Activated T-helper 1 cell treated with anti-CD3 and anti-CD28 coated beads, Interleukin-2, amount 50 U/mL, for 16 hours (primary cell): ENCODE data around the gene ASCC1.
"Not testable (repeated sequence)": the region's sequence is repeated elsewhere in the genome, so short reads cannot be mapped to it uniquely, and the experiment has no call there.

ENCODE experiments used
- DNase-seq, 2 donors: peaks; one replicate each; pipeline ENCODE4 v3.0.0-alpha.2; 2020; ENCODE audit warnings: low read depth in 1 of 2, low spot score in 1 of 2

The ASCC1 gene

DNA sequence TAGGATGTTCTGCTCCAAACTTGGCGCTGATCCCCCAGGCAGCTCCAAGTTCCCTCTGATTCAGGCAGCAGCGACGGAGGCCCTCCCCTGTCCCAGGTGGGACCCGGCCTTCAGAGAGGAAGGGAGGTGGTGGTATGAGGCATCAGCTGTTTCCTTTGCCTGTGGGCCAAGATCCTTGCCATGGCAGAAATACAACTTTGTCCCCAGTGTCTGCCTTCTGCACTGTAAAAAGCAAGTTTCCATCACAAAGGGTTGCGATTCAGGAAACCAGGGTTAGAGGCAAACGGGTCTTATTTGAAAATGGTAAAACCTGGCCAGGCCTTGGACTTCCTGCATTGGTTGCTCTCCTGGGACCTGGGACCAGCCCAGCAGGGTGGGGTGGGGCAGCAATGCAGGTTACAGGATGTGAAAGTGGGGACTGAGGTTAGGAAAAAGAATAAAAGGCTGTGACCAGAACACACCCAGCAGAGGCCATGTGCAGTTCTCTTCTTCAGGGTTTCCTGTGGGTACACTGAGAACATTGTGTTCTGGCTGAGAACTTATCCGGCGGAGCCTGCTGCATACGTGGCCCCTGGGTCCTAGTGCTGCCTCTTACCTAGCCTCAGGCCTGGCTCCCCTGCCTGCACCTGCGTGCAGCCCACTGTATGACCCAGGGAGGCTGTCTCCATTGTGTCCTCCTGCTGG, 32.5 kb upstream of the ASCC1 start:
- peak; percentile 34 to 45 for DNase-seq

DNA sequence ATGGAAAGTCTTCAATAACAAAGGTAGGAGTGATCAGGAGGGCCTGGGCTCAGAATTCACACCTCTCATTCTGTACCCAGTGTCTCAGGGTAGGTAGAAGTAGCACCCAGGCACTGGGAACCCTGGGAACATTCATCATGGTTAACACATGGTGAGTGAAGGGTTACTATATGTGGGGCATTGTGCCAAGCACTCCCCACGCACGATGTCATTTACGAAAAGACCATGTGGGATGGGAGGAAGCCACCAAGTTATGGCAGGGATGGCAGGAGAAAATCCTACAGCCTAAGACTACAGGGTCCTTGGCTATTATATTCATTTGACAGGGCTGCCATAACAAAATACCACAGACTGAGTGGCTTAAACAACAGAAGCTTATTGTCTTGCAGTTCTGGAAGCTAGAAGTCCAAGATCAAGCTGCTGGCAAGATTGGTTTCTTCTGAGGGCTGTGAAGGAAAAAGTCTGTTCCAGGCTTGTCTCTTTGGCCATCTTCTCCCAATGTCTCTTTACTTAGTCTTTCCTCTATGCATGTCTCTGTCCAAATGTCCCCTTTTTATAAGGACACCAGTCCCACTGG, 30.0 kb upstream of the ASCC1 start:
- DNase-seq, result no peak

DNA sequence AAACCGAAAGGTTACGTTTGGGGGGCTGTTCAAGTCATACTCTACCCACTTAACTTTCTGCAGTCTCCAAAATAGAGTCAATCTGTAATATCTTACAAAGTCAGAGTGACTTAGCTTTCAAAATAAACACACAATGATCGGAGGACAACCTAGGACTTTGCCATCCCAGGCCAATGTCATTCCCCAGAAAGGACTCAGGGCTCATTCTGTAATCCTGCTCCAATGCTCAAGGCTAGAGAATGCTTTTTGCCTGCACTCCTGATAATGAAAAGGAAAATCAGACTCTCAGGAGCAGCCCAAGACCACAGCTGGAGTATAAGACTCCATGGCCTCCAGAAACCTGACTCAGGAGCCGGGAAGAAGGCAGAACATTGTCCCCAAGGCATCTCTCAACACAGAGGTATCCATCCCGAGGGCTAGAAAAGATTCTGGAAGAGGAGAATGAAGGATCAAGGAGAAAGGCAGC, 28.5 kb upstream of the ASCC1 start:
- DNase-seq, result no peak

DNA sequence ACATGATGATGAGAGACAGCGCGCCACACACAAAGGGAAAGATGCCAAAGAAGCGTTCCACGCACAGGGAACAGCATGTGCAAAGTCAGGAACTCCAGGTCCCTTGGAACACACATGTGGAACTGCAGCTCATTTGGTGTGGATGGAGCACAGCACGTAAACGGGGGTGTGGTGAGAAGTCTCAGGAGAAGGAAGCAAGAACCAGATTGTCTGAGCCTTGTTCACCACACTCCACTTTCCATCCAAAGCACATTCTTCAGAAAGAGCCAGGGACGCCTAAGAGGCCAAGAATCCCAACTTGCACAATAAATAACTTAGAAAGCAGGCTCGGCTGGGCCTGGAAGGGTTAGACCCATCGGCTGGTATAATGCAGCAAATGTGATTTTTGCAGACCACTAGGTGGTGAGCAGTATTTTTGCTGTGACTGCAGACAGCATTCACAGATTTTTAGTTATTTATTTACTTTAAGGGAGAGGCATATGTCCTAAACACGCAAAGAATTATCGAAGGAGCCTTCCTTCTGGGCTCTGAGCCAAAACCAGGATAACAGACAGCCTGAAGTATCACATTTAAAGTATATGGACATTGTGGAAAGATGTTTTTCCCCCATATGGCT, 27.9 kb upstream of the ASCC1 start:
- DNase-seq, result no peak

DNA sequence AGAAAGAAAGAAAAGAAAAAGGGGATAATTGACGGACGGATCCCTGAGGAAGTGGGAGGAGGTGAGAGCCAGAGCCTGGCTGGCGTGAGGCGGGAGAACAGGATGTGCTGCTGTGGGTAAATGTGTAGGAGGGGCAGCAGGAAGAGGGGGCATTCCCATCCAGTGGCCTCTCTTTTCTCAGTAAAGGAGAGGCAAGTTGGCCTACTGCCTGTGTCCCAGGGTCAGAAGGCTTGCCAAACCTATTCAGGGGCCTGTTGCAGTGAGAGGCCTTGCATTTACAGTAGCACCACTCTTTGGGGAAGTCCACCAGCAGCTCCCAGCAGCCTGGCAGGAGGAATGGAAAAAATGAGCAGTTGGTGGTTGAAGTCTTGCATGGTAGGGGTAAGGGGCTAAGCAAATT, 26.6 kb upstream of the ASCC1 start:
- DNase-seq, result no peak

DNA sequence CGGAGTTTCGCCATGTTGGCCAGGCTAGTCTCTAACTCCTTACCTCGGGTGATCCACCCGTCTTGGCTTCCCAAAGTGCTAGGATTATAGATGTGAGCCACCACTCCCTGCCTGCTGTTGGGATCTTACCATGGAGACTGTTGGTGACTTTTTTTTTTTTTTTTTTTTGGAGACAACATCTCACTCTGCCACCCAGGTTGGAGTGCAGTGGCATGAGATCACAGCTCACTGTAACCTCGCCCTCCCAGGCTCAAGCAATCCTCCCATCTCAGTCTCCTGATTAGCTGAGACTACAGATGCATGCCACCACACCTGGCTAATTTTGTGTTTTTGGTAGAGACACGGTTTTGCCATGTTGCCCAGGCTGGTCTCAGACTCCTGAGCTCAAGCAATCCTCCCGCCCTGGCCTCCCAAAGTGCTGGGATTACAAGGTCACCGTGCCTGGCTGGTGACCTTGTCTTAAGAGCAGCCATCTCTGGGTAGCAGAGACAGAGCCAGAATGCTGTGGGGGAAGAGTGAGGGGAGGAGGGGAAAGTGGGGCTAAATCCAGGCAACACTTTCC, 25.7 kb upstream of the ASCC1 start:
- DNase-seq, result no peak

DNA sequence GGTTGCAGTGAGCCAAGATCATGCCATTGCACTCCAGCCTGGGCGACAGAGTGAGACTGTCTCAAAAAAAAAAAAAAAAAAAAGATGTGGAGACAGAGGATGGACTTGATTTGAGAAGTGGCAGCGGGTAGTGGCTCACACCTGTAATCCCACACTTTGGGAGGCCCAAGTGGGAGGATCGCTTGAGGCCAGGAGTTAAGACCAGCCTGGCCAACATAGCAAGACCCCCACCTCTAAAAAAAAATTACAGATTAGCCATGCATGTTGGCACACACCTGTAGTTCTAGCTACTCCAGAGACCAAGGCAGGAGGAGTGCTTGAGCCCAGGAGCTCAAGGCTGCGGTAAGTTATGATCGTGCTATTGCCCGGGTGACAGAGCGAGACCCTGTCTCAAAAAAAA, 24.3 kb upstream of the ASCC1 start:
- no peak for DNase-seq

DNA sequence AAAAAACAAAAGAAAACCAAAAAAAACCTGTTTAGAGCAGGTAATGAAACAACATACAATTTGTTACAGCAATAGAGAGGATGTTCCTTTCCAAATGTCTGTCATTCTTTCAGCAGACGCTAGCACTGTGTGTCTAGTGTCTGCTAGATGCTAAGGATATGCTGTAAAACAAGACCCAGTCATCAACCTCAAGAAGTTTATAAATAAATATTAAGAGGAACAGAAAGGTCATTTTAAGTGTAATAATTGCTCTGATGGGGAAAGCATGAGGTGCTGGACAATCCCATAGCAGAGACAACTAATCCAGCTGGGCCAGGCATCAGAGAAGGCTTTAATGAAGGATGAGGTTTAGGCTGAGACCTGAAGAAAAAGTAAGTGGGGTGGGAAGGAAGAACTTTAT, 23.3 kb upstream of the ASCC1 start:
- no peak for DNase-seq

DNA sequence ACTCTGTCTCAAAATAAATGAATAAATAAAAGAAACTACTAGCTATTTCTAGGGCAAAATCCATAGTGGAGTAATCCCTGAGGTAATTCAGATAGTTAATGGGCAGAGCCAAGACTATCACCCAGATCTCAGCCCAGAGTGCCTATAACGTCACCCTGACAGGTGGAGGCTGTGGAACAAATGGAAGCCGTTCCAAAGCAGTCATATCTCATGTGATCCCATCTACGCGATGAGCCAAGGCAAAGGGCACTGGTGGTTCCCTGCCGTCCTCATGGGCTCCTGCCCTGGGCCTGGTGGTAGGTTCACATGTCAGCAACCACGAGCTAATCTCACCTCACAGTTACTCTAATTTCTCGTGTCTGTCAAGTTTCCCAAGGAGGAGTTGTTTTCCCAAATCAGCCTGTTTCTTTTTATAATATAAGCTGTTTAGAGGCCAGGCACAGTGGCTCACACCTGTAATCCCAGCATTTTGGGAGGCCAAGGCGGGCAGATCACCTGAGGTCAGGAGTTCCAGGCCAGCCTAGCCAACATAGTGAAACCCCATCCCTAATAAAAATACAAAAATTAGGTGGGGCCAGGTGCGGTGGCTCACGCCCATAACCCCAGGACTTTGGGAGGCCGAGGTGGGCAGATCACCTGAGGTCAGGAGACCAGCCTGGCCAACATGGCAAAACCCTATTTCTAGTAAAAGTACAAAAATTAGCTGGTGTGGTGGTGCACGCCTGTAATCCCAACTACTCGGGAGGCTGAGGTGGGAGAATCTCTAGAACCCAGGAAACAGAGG, 22.5 kb upstream of the ASCC1 start:
- DNase-seq, result no peak

DNA sequence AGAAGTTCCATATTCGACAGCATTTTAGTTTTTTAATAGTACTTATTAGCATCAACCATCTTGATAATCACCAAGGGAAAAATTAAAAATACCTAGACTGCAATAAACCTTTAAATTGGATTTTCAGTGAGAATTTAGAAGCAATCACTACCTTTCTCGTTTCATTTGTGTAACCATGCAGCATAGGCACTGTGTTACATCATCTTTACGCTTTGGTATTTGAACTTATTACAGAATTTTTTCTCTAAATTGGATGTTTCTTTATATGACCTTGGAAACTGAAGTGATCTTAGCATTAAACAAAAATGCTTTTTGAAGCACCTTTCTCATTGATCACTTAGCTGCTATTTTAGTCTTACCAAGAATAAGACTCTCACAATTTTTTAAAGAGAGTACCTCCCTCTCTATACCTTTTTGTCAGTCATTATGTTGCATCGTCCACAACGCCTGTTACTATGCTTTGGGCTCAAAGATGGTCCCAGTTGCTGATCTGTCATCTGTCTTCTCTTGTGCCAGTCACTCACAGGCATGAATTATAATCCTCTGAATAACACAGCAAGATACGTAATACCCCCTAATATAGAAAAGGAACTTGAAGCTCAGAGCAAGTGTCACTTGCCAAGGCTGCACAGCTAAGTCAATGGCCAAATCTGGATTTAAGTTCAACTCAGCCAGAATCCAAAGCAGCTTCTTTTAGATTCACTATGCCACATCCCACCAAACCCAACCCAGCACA, 19.6 kb upstream of the ASCC1 start:
- no peak for DNase-seq

DNA sequence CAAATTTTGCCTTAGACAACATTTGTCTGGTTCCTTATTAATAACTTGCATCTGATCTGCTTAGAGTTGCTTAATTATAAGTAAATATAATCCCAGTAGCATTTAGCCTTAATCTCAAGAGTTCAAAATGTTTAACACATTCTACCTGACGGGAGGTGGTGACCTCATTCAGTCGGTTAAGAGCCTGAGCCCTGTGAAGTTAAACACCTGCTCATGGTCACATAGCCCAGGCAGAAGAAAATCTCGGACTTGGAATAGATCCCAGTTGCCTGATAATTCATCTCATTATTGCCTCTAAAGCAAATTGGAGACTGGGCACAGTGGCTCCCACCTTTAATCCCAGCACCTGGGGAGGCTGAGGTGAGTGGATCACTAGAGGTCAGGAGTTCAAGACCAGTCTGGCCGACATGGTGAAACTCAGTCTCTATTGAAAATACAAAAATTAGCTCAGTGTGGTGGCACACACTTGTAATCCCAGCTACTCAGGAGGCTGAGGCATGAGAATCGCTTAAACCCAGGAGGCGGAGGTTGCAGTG, 18.6 kb upstream of the ASCC1 start:
- no peak for DNase-seq

DNA sequence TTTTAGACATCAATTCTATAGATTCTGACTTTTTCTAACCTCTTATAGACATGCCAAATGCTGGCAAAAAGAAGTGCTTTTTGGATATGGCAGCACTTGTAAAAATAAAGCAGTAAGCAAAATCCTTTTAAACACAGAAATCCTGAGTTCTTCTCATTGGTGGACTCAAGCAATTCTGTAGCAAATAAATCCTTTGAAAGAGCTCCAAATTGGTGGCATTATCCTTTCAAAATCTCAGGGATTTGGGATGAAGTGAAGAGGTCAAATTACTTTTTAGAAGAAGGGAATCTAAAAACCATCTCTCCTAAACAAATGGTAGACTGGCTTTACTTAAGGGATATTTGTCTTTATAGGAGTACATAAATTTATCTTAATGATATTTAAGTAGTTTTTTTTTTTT, 17.5 kb upstream of the ASCC1 start:
- DNase-seq, result no peak

DNA sequence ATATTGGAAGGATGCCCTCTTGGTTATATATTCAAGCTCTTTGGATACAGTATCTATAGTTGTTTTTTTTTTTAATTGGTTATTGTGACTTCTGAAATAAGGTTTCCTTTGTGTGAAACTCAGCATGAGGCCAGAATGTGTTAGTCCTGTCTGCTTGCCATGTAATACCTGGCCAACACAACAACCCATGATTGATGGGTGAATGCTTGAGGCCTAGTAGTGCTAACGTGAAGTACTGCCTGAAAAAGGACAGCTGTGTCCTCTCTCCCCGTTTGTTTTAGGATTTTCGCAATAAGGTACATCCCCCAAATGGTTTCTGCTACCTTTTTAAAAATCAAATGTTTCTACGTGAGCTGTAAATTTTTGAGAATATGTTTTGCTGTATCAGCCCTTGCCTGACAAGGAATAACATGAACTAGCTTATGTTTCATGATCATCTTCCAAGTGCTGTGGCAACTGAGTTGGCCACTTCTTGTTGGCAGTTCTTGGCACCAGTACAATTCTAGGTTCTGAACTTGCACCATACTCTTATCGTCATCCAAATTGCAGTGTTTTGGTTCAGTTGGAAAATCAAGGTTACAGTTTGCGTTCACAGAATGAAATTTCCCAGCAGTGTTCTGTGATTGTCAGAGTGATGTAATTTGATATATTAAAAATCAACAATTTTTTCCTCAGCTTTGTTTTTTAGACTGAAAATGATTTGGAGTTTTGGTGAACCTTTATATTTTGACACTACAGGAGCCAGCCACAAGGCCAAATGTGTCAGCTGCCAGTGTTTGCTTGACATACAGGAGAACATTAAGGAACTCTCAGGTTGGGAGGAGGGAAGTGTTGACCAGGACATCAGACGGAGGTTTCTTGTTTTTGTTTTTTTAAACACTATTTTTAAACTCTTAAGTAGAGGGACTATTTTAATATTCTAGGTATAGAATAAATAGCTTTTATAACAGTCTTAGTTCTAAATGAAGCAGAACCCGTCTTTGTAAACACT, 13.5 kb upstream of the ASCC1 start:
- DNase-seq, result no peak

DNA sequence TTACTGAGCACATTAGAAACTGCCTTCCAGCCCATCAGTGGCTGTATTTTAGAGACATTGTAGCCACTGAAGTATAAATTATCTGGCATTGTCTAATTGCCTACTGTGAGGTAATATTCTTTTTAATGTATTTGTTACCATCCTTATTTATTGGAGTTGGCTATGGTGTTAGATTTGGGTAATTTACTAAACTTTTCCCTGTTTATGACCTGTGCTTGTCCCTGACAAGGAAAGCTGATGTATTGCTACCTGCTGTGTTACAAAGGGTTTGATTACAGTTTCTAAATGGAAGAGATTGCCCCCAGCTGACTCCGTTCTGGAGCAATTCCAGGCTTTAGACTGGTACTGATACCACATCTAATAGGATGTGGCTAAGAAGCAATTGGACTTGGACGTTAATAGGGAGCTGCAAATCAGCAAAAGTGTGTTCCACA, 12.3 kb upstream of the ASCC1 start:
- no peak for DNase-seq

DNA sequence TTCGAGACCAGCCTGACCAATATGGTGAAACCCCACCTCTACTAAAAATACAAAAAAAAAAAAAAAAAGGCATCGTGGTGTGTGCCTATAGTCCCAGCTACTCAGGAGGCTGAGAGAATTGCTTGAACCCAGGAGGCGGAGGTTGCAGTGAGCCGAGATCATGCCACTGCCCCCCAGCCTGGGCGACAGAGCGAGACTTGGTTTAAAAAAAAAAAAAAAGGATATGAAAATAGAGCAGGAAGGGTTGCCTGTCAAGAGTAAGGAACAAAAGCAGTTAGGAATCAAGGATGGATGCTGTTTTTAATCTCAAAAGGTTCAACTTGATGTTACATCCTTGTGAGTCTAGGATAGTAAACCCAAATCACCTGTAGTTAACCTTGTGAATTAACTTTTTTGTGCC, 11.8 kb upstream of the ASCC1 start:
- DNase-seq, result no peak

DNA sequence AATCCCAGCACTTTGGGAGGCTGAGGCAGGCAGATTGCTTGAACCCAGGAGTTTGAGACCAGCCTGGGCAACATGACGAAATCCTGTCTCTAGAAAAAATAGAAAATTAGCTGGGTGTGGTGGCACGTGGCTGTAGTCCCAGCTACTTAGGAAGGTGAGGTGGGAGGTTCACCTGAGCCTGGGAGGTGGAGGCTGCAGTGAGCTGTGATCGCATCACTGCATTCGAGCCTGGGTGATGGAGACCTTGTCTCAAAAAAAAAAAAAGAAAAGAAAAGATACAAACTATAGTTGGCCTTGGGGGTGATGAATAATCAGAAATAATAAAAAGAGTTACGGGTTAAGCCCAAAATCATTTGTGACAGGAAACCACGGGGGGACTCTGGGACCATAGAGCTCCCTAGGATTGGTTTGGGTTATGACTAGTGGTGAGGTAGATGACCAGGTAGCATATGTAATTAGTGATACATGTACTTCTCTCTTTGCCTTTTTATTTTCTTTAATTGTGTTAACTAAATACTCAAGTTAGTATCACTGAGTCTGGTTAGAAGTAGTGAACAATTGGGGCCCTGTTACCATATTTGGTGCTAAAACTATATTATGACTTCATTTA, 10.4 kb upstream of the ASCC1 start:
- DNase-seq, result no peak

DNA sequence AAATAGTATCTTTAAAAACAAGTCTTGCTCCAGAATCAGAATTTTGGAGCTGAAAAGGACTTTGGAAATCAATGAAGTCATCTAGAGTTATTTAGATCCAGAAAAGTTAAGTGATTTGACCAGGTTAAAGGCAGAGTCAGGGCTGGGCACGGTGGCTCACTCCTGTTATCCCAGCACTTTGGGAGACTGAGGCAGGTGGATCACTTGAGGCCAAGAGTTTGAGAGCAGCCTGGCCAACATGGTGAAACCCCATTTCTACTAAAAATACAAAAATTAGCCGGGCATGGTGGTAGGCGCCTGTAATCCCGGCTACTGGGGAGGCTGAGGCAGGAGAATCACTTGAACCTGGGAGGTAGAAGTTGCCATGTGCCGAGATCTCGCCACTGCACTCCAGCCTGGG, 8.1 kb upstream of the ASCC1 start:
- not testable (repeated sequence) for DNase-seq

DNA sequence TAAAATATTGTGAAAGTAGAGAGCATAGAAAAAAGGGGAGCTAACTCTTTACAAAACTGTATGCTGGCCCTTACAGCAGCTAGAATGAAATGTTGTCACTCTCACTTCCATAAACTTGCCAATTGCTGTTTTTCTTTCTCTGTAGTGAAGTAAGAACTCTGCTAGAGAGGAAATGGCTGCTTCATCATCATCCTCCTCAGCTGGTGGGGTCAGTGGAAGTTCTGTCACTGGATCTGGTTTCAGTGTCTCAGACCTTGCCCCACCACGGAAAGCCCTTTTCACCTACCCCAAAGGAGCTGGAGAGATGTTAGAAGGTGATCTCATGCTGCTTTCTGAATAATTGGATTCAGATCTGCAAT, 7.6 kb upstream of the ASCC1 start:
- DNase-seq, result no peak

DNA sequence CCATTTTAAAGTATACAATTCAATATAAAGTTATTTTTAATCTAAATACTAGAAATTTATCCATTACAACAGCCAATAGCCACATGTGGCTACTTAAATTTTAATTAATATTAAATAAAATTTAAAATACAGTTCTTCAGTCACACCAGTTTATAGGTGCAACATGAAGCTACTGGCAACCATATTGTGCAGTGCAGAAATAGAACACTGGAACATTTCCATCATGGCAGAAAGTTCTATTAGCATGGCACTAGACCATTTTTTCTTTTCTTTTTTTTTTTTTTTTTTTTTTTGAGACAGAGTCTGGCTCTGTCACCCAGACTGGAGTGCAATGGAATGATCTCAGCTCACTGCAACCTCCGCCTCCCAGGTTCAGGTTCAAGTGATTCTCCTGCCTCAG, 5.2 kb upstream of the ASCC1 start:
- DNase-seq, result no peak
